HG02870 (cell line): ENCODE data around the gene FUCA2.
A peak's percentile ranks its signal among the peaks of the same experiment; 100 is the strongest.

Experiments
- ATAC-seq: cut with Tn5 transposase; IDR thresholded peaks from one replicate; pipeline ENCODE4 v1.9.1; 2021; ENCODE audit warnings: mild to moderate bottlenecking, moderate library complexity; ENCODE audit not compliant: unreplicated experiment

FUCA2 gene

DNA sequence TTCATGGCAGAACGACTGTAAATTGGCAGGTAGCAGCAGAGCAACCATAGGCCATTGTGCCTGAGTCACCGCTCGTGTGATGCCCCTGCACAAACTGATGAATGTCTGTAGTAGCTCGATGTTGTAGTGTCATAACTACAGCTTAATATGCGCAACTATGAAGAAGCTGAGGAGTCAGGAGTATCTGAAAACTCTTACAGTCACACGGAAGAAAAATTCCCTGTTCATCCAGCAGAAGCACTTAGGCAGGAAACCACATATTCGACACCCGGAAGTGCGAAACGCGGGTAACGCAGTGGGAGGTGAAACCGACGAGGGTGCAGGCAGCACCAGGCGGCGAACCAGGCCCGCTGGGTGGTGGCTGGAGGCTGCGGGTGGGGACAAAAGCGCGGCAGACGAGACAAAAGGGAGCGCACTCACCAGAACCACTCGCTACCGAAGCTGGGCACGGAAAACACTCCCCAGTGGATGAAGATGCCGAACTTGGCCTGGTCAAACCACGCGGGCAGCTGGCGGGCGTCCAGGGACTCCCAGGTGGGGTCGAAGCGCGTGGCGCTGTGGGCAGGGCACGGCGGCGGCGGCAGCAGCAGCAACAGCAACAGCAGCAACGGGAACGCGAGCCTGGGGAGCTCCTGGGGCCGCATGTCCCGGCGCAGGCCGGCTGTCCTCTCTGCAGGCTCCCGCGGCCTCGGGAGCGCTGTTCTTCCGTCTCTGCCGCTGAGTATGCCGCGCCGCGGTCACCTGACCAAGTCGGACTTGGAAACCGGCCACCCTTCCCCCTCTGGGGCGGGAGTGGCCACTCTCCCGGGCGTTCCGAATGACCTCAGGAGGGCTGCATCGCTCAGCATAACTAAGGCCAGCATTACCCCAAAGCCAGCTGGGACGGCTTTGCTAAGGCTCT, at the start of gene FUCA2:
Gene FUCA2, minus strand, starts transcription at position 730 of the 901 bp plus-strand sequence. Its CDS starts 86 bp downstream, at position 644.
- ATAC-seq: peak; percentile 50

DNA sequence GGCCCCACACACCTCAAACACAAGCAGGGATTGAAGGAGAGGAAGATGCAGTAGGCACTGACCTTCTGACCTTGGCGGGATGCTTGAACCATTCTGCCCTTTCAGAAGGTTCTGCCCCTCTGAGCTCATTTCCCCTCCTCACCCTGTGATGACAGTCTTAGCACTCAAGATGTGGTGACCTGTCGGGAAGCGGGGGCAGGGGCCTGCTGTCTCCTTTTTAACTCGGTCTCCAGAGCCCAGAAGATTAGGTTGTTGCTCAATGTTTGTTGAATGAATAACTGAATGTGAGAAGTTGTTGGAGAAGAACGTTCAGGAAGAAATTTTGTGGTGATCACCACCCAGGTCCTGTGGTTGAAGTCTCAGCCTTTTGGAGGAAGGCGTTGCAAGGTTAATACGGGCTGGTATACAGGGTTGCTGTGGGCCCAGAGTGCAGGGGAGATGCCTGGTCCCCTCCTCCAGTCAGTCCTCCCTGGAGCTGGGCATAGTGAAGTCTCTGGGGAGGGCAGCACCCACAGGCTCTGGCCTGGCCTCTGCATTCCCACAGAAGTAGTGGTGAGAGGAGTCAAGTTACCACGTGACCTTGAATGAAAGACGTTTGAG, 49.7 kb upstream of the FUCA2 start:
- no peak for ATAC-seq

GRCh38 chr6:143559051-143559660, 47.6 kb upstream of the FUCA2 start:
- no peak for ATAC-seq

- no peak for ATAC-seq
Observed at GRCh38 chr6:143556529-143556928, 45.0 kb upstream of the FUCA2 start.

GRCh38 chr6:143555582-143555981, 44.1 kb upstream of the FUCA2 start:
- ATAC-seq: no peak

DNA sequence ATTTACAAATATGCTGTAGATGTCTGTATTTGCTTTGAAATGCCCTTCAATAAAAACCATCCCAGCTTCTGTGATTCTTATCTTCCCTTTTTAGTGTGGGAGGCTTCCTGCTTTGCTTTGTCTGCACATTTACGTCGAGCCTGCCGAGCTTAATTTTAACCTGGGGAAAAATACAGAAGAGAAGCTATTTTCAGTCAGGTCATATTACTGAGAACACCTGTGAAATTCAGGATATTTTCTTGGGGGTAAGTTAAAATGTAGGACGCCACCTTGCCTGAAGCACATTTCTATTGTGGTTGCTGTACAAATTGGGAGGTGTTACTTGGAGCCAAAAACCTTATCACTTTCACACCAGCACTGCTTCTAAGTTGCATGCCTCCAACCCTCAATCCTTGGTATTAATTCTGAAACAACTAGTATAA, 43.6 kb upstream of the FUCA2 start:
- no peak for ATAC-seq

DNA sequence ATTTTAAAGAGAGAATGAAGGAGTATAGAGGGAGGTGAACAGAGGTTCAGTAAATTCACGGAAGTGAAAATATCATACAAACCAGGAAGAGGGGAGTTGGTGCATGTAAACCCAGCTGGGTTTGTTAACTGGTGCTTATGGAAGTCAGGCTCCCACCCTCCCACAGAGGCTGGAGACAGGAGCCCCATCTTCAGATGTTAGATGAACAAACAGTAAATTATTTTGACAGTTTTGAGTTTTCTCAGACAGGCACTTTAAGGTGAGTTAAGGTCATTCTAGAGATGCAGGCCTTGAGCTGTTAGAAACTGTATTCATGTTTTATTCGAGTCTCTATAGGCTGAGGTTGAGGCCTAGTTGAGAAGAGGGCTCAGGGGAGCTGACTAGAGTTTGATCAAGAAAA, 41.8 kb upstream of the FUCA2 start:
- ATAC-seq: no peak

- peak; percentile 48 for ATAC-seq
Observed at GRCh38 chr6:143549949-143550268, 38.4 kb upstream of the FUCA2 start.

DNA sequence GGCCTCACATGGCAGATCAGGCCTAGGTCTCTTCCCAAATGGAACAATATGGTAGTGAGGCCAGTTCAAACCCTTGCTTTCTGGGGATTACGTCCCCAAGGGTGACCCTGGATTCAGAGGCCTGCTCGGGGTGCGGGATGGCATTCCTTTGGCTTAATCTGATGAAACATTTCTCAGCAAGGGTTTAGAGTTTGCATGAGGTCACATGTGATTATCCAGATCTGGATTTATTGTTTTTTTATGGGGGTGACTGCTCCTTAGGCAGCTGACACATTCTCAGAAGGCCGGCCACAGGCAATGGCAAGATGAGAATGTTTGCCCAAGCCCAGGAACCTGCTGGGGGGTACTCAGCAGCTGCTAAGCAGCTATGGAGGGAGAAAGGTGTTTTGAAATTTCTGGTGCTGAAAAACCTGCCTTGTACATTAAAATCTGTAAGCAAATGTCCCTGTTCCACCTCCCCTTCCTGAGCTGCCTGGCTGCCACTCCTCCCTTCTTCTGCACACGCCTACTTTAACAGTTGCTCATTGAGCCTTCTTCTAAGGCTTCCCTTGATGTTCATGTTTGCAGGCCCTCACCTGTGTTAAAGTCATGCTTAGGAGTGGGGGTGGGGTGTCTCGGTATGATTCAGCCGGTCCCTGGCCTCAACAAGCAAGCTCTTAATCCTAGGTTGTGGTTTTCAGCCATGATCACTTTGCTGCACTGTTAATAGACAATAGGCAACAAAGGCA, 37.9 kb upstream of the FUCA2 start:
- peak; percentile 94 for ATAC-seq

GRCh38 chr6:143546599-143546998, 35.1 kb upstream of the FUCA2 start:
- ATAC-seq: no peak

DNA sequence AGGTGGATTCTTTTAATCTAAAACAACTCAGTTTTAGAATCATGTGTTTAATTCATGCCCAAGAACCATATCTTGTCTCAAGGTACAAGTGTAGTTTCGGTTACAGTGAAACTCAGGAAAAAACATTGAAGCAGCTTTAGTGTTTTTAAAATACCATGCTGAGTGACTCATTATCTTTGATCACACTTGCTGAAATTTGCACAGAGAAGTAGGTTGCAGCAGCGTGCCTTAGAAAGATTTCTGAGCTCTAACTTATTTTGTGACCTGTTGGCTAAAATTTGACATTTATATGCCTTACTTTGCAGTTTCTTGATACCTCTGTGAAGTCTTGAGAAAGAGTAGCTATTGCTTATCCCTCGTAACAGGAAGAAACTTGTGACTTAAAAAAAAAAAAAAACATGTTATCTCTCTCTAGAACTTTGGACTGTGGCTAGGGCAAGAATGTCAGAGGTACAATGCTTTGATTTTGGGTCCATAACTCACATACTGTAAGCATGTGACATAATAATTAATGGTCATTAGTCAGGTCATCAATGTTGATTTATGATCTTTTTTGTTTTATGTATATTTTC, 34.5 kb upstream of the FUCA2 start:
- ATAC-seq: no peak

- ATAC-seq: no peak
Observed at GRCh38 chr6:143545165-143545564, 33.6 kb upstream of the FUCA2 start.

GRCh38 chr6:143544011-143544696, 32.6 kb upstream of the FUCA2 start:
- no peak for ATAC-seq

DNA sequence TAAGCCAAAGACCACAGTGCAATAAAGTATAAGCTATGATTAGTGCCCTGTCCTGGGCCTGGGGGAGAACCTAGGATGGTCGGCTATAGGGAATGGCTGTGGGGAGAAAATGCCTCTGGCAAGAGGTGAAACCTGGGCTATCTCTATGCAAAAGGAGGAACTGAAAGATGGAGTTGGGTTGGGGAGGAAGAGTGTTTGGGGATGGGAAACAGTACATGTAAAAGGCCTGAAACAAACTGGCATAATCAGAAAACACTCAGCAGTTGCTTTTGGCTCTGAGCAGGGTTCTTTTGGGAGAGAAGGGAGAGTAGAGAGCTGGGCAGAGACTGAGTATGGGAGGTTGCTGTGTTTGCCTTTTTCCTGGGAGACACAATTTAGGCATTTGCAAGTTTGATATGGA, 31.9 kb upstream of the FUCA2 start:
- no peak for ATAC-seq

DNA sequence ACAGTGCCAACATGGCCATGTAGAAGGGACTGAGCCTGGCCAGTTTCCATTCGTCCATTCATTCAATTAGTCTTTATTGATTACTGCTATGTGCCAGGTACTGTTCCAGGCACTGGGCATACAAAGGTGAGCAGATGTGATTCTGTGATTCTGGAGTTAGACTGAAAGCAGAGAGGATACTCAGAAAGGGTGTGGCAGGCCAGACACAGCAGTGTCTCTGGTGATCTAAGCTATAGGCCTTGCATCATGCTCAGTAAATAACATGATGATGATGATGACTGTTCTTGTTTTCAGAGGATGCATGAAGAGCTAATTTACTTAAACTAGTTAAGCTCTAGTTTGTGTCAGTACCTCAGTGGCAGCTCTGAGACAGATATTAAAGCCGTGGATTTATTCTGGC, 31.4 kb upstream of the FUCA2 start:
- ATAC-seq: no peak

DNA sequence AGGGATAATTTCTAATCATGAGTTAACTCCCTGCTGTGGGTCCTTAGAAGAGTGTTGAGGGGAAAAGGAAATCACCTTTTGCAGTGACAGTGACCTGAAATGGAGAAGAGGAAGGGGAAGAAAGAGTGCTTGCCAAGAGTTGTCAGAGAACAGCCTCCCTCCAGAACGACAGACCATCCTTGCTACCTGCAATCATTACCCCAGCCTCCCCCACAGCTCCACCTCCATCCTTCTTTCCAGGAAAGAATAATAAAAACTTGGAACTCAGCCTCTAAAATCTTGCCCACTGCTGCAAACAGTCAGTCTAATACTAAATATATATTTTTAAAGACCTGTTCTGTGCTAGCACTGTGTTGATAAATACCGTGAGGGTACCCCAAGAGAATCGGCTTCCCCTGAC, 28.7 kb upstream of the FUCA2 start:
- no peak for ATAC-seq

GRCh38 chr6:143539734-143540133, 28.2 kb upstream of the FUCA2 start:
- no peak for ATAC-seq

DNA sequence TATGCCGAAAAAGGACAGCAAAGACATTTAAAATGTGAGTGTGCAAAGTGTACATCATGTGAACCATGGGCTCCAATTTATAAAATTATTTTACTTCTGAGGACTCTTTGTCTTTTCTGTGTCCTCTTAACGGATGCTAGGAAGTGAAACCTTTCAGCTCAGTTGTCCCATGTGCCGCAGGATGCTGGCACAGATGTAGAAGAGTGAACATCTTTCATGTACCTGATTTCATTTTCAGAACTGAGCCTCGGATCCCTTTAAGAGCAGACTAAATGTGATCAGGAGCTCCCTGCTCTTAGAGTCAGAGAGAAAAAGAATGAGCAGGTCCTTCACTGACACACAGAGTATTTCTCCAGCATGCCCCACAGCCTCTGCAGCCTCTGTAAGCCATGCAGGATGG, 27.6 kb upstream of the FUCA2 start:
- no peak for ATAC-seq

DNA sequence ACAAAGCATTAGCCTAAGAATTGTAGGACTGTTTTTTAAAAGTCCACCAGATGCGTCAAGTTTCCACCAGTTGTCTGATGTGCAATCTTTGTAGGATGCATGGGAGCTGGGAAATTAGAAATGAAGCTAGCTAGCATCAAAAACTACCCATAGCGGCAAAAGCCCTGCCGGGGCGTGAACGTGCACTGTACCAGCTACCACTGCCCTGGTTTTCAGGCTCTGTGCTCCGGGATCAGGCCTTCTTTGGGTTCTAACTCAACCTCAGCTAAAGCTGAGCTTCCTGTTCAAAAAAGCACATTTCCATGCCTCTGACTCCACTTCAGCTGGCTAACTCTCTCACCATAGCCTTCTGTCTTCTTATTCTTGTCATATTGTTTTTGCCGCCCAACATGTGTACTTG, 26.9 kb upstream of the FUCA2 start:
- ATAC-seq: no peak

DNA sequence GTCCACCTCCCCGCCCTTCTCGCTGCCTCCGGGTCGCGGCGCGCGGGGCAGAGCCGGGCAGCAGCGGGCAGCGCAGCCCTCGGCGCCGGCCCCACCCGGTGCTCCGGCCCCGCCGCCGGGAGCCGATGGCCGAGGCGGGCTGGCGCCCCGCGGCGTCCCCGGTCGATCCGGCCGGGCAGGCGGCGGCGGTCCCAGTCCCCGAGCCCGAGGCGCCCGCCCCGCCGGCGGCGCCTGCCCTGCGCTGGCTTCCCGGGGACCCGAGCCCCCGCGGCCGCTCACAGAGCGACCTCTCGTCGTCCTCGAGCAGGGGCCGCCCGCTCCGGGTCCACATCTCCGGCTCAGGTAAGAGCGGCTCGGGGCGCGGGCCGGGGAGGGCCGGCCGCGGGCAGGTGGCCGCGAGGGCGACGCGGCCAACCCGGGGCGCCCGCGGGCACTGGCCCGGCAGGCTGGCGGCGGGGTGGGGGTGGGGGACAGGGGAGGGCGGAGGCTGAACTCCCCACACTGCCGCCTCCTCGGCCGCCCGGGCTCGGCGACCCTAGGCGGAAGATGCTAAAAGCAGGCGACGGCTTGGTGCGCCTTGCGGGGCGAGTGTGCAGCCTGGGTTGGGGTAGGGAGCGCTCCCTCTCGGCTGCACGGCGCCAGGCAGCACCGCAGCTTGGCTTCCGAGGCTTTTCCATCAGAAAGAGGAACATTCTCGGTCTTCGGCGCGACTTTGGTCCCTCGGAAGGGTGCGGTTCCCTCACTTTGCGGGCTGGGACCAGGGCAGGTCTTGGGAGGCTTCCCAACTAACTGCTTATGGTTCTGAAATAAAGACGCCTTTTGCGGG, 25.6 kb upstream of the FUCA2 start:
- ATAC-seq: peak; percentile 53
